Endothelial cell of umbilical vein (primary cell): ENCODE data around the gene DIAPH2. TPM values are rescaled to one million over a fixed set of nuclear protein-coding genes. Genes with fewer than 3 reads are reported as not detected.

Experiments
- BruUV-seq: library from RNA; stranded (reverse); fragments of 400-500 nt; replicated peaks from 2 replicates; lab custom pipeline; 2021; lab: Mats Ljungman, UMichigan
- CTCF ChIA-PET: fragments of 300-600, 350-600 bp; sonication (Branson Sonifier 250); formaldehyde crosslinking; loops from one replicate; lab custom pipeline; 2021; ENCODE audit warnings: antibody characterized with exemption, inconsistent platforms; lab: Charles Lee
- POLR2A ChIA-PET: fragments of 300-600, 350-600 bp; sonication (Branson Sonifier 250); formaldehyde crosslinking; loops from one replicate; lab custom pipeline; 2021; ENCODE audit warnings: antibody characterized with exemption, inconsistent platforms; lab: Charles Lee
- DNase-seq: peaks from one replicate; pipeline ENCODE4 v3.0.0-alpha.2; 2011; ENCODE audit warnings: low read depth, low spot score
- FAIRE-seq: peaks from 2 replicates; lab custom pipeline; 2011; peaks lifted over from hg19 to GRCh38; lab: Jason Lieb, UNC
- H2AFZ ChIP-seq: 2 replicates; pipeline ENCODE4 v1.6.0; 2012; ENCODE audit warnings: low read depth, low read length, control low read depth, inconsistent platforms
- H3K27ac ChIP-seq: 2 replicates; pipeline ENCODE4 v1.5.1; 2011; ENCODE audit warnings: low read depth, mild to moderate bottlenecking, control low read depth, low read length, moderate library complexity; ENCODE audit not compliant: insufficient read depth
- H3K27me3 ChIP-seq, 2 experiments: 2 replicates each; pipeline versions ENCODE4 v1.6.0 to v1.6.1; 2011; ENCODE audit warnings: low read length in 2 of 2, mixed read lengths in 1 of 2; ENCODE audit not compliant: control insufficient read depth in 2 of 2, insufficient read depth in 2 of 2
- H3K36me3 ChIP-seq, 2 experiments: 2 replicates in 1 of 2; 3 replicates in 1 of 2; pipeline ENCODE4 v1.5.1; 2011; ENCODE audit warnings: low read length in 2 of 2, mild to moderate bottlenecking in 1 of 2, moderate library complexity in 1 of 2; ENCODE audit not compliant: control insufficient read depth in 2 of 2, insufficient read depth in 2 of 2; ENCODE audit errors: extremely low read depth in 1 of 2
- H3K4me1 ChIP-seq: 3 replicates; pipeline ENCODE4 v1.5.1; 2011; ENCODE audit warnings: mild to moderate bottlenecking, low read length; ENCODE audit not compliant: control insufficient read depth, insufficient read depth; ENCODE audit errors: extremely low read depth
- H3K4me2 ChIP-seq: 2 replicates; pipeline ENCODE4 v1.6.1; 2011; ENCODE audit warnings: low read length, control low read depth, mixed read lengths; ENCODE audit not compliant: insufficient read depth
- H3K4me3 ChIP-seq, 3 experiments: fragments of 200-600 bp in 1 of 3; sonication (generic), shearing (Covaris generic) in 1 of 3; replicated peaks in 1 of 3; 2 replicates each; pipeline ENCODE4 v1.5.1; 2011 to 2016; ENCODE audit warnings: control low read depth in 3 of 3, low read length in 3 of 3, mild to moderate bottlenecking in 2 of 3, inconsistent platforms in 1 of 3, low read depth in 1 of 3, moderate library complexity in 1 of 3; ENCODE audit not compliant: insufficient read depth in 1 of 3
- H3K79me2 ChIP-seq: 2 replicates; pipeline ENCODE4 v1.6.0; 2012; ENCODE audit warnings: low read length, inconsistent platforms; ENCODE audit not compliant: control insufficient read depth, insufficient read depth
- H3K9ac ChIP-seq: replicated peaks from 2 replicates; pipeline ENCODE3; 2011; ENCODE audit warnings: low read length, control low read depth; ENCODE audit not compliant: insufficient read depth; ENCODE audit errors: extremely low read depth
- H3K9me1 ChIP-seq: replicated peaks from 3 replicates; pipeline ENCODE4 v1.6.0; 2011; ENCODE audit warnings: mild to moderate bottlenecking, low read length; ENCODE audit not compliant: control insufficient read depth, insufficient read depth; ENCODE audit errors: extremely low read depth
- H3K9me3 ChIP-seq: replicated peaks from 2 replicates; pipeline ENCODE4 v1.5.1; 2012; ENCODE audit warnings: low read length, inconsistent platforms; ENCODE audit not compliant: control insufficient read depth, insufficient read depth
- H4K20me1 ChIP-seq: replicated peaks from 2 replicates; pipeline ENCODE3; 2011; ENCODE audit warnings: mild to moderate bottlenecking, low read length; ENCODE audit not compliant: control insufficient read depth, insufficient read depth; ENCODE audit errors: extremely low read depth
- CTCF ChIP-seq, 2 donors: IDR thresholded peaks; 1 replicate in 1 of 2; 2 replicates in 1 of 2; pipeline ENCODE4 v1.5.1; 2011; ENCODE audit warnings: low read length in 2 of 2, mild to moderate bottlenecking in 2 of 2, moderate library complexity in 2 of 2, control low read depth in 1 of 2, inconsistent platforms in 1 of 2, low read depth in 1 of 2; ENCODE audit not compliant: insufficient read depth in 1 of 2; ENCODE audit errors: extremely low read depth in 1 of 2
- EZH2 ChIP-seq: IDR thresholded peaks from 2 replicates; pipeline ENCODE4 v1.6.1; 2012; ENCODE audit warnings: borderline replicate concordance, low read depth, mild to moderate bottlenecking, moderate library complexity, low read length, inconsistent platforms; ENCODE audit not compliant: severe bottlenecking
- FOS ChIP-seq: IDR thresholded peaks from 2 replicates; pipeline ENCODE4 v1.6.1; 2011; ENCODE audit warnings: mild to moderate bottlenecking, low read length, moderate library complexity, borderline replicate concordance; ENCODE audit not compliant: insufficient read depth
- GATA2 ChIP-seq: IDR thresholded peaks from 2 replicates; pipeline ENCODE4 v1.7.0; 2011; ENCODE audit warnings: low read depth, mild to moderate bottlenecking, moderate library complexity, mixed read lengths, low read length; ENCODE audit not compliant: insufficient read length, insufficient read depth
- JUN ChIP-seq: IDR thresholded peaks from 2 replicates; pipeline ENCODE4 v1.6.1; 2011; ENCODE audit warnings: borderline replicate concordance, low read depth; ENCODE audit not compliant: insufficient read length, insufficient read depth
- MAX ChIP-seq: IDR thresholded peaks from 2 replicates; pipeline ENCODE4 v1.6.1; 2011; ENCODE audit not compliant: insufficient read depth, insufficient read length
- MYC ChIP-seq: IDR thresholded peaks from one replicate; pipeline ENCODE4 v1.6.1; 2011; ENCODE audit warnings: mild to moderate bottlenecking, low read depth, low read length
- POLR2A ChIP-seq: IDR thresholded peaks from 2 replicates; pipeline ENCODE4 v1.6.1; 2012; ENCODE audit warnings: low read depth, mild to moderate bottlenecking, control low read depth, low read length
- POLR2AphosphoS5 ChIP-seq: IDR thresholded peaks from 2 replicates; pipeline ENCODE4 v1.6.1; 2012; ENCODE audit warnings: low read depth, mild to moderate bottlenecking, control low read depth, low read length, moderate library complexity; ENCODE audit not compliant: insufficient read depth
- dilution Hi-C: fragments of 300-500 bp; cut with MboI; formaldehyde crosslinking; loops from one replicate; pipeline ENCODE4 v1.15.0; 2019; ENCODE audit warnings: low sequenced_read_pairs; ENCODE audit not compliant: extremely low pct_ligation_motif_present
- intact Hi-C: fragments of 100-400 bp; cut with micrococcal nuclease; formaldehyde crosslinking; loops from one replicate; pipeline ENCODE4 v1.10.0; 2022
- polyA plus RNA-seq, 4 experiments: library from polyadenylated mRNA; depleted of rRNA in 3 of 4; stranded (reverse) in 3 of 4; unstranded in 1 of 4; fragments of >200 nt; gene quantifications; 2 replicates each; pipeline versions ENCODE4 v1.2.1 to v1.2.3, GENCODE V29; 2011 to 2012; ENCODE audit warnings: missing spikeins in 1 of 4
- total RNA-seq: library from RNA; stranded (reverse); gene quantifications from 2 replicates; pipeline ENCODE4 v1.2.3, GENCODE V29; 2021

Gene DIAPH2
- total and polyA plus RNA-seq, 2 donors (not counting 3 experiments of a cell fraction or from before 2014, with no cell fraction given), result 3.0 to 30.0 TPM

GRCh38 chrX:97070346-97070745 is 385.7 kb downstream of the DIAPH2 start:
- H3K4me3 ChIP-seq, result no peak overlapping the region
- DNase-seq, result no peak
- no peak overlapping the region for H3K9ac ChIP-seq
- H3K4me1 ChIP-seq, result no peaks in the 10 kb centered on the region
- ChIA-PET CTCF (no interaction called here), POLR2A (no interaction called here)
- no peaks in the 10 kb centered on the region for H3K79me2 ChIP-seq
- H3K27ac ChIP-seq, result no peak overlapping the region
- no peaks in the 10 kb centered on the region for H3K36me3 ChIP-seq
- no peak for FAIRE-seq
- TF ChIP-seq JUN, result no peak
- TF ChIP-seq POLR2A, result no peak
- no peak for TF ChIP-seq GATA2
- TF ChIP-seq MYC, result no peak
- TF ChIP-seq MAX, result no peak
- TF ChIP-seq POLR2AphosphoS5, result no peak
- TF ChIP-seq CTCF (IDR thresholded peaks at IDR 0.05; ENCODE audit: extremely low read depth in 1 of 2, insufficient read depth in 1 of 2, low read depth in 1 of 2, low read length in 2 of 2), result no peak
- no peak for TF ChIP-seq FOS
- TF ChIP-seq EZH2, result no peak
- no peaks in the 10 kb centered on the region for H3K9me3 ChIP-seq
- no peak overlapping the region for H2AFZ ChIP-seq
- no TSS peak for BruUV-seq
- H4K20me1 ChIP-seq, result no peaks in the 10 kb centered on the region
- H3K4me2 ChIP-seq, result no peak overlapping the region
- H3K27me3 ChIP-seq, result no peaks in the 10 kb centered on the region
- intact Hi-C loops (no loop called here), dilution Hi-C loops (no loop called here)
- H3K9me1 ChIP-seq, result no peaks in the 10 kb centered on the region
